ENCODE data around the gene ABCC2. TPM values are rescaled to one million over a fixed set of nuclear protein-coding genes. Genes with fewer than 3 reads are reported as not detected.
"Not testable (repeated sequence)": the region's sequence is repeated elsewhere in the genome, so short reads cannot be mapped to it uniquely, and the experiment has no call there.

The ABCC2 gene
- polyA plus RNA-seq, 1 donor from 2014 or later = 2.0 TPM

DNA sequence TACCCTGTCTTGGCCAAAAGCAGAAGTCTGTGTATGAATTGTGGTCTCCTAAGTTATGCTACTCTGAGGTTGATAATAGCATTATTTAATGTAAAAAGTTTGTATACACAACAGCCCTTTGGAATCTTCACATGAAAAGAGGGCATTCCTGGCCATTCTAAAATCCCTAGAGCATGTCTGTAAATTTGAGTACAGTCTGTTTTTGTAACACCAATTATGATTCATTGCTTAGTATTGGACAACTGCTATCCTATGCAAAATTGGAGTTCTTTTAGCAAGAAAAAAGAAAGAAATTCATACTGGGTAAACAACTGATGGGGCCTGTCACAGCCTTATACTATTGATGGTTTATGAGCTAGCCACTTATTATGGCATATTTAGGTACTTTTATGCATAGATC, 40.2 kb upstream of the ABCC2 start:
- no peak for TF ChIP-seq MXI1 (conservative IDR thresholded peaks at IDR 0.05; ENCODE audit: poor library complexity, severe bottlenecking)
- no peak for TF ChIP-seq EZH2 (IDR thresholded peaks at IDR 0.05; ENCODE audit: borderline replicate concordance, insufficient read depth, low read length, poor library complexity, severe bottlenecking)
- Histone ChIP-seq H3K4me3 (ENCODE audit: low read length) (no peak overlapping the region), H3F3A (ENCODE audit: insufficient read depth, low read length, poor library complexity, severe bottlenecking) (no peaks in the 10 kb centered on the region), H2AFZ (ENCODE audit: low read depth, low read length) (no peak overlapping the region), H3K9me3 (ENCODE audit: low read length) (no peaks in the 10 kb centered on the region), H3K27ac (ENCODE audit: low read length) (no peak overlapping the region), H3K27me3 (ENCODE audit: insufficient read depth, low read depth, low read length) (no peaks in the 10 kb centered on the region), H3K79me2 (replicated peaks; ENCODE audit: insufficient read depth, low read length) (no peaks in the 10 kb centered on the region), H3K4me2 (ENCODE audit: low read length) (no peak overlapping the region), H4K20me1 (ENCODE audit: insufficient read depth) (no peaks in the 10 kb centered on the region), H3K9me2 (ENCODE audit: insufficient read depth, low read length) (no peaks in the 10 kb centered on the region), H3K9ac (ENCODE audit: low read length) (no peak overlapping the region), H3K36me3 (ENCODE audit: insufficient read depth, low read length) (peaks cover 2% of the 10 kb centered on the region)

DNA sequence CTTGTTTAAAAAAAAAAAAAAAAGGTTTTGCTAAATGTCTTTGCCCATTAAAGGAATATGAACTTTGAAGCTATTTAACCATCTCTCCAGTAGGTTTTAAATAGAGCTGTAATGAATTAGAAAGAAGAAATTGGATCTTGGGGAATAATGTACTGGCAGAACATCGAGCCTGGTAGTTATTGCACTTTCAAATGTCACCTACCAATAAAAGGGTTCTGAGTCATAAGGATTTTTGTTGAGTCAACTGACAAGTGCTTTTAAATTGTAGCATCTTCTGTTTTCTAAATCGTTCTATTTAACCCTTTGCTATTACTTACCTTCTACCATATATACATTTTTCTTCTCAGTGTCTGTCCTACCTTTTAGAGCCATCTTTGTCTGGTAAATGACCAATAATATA, 39.7 kb upstream of the ABCC2 start:
- Histone ChIP-seq H3K9me2 (ENCODE audit: insufficient read depth, low read length) (no peaks in the 10 kb centered on the region), H3K36me3 (ENCODE audit: insufficient read depth, low read length) (no peaks in the 10 kb centered on the region), H4K20me1 (ENCODE audit: insufficient read depth) (no peaks in the 10 kb centered on the region), H3F3A (ENCODE audit: insufficient read depth, low read length, poor library complexity, severe bottlenecking) (no peaks in the 10 kb centered on the region), H3K9ac (ENCODE audit: low read length) (no peak overlapping the region), H3K9me3 (ENCODE audit: low read length) (no peaks in the 10 kb centered on the region), H3K27me3 (ENCODE audit: insufficient read depth, low read depth, low read length) (no peaks in the 10 kb centered on the region), H3K4me2 (ENCODE audit: low read length) (no peak overlapping the region), H2AFZ (ENCODE audit: low read depth, low read length) (no peak overlapping the region), H3K79me2 (replicated peaks; ENCODE audit: insufficient read depth, low read length) (no peaks in the 10 kb centered on the region), H3K27ac (ENCODE audit: low read length) (no peak overlapping the region), H3K4me3 (ENCODE audit: low read length) (no peak overlapping the region)
- TF ChIP-seq POLR2AphosphoS5 (IDR thresholded peaks at IDR 0.05) = no peak

DNA sequence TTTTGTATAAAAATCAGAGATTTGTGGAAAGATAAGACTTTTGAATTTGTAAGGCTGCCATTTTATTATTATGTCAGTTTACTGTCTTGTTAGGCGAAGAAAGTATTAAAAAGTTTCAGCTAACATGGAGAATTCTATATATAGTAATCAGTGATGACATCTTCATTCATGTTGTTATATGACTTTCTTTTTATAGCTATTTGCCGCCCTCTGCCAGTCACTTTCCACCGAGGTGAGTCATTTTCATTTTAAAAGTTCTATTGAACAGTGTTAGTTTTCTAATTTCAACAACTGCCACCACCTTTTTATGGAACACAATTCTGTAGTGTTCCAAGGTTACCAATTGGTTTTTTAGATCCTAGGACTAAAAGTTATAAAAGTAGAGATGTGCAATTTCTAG, 38.6 kb upstream of the ABCC2 start:
- Histone ChIP-seq H3K36me3 (ENCODE audit: insufficient read depth, low read length) (no peaks in the 10 kb centered on the region), H3K4me2 (ENCODE audit: low read length) (no peak overlapping the region), H3K27me3 (ENCODE audit: insufficient read depth, low read depth, low read length) (no peaks in the 10 kb centered on the region), H3K9me3 (ENCODE audit: low read length) (no peaks in the 10 kb centered on the region), H3K27ac (ENCODE audit: low read length) (no peak overlapping the region), H4K20me1 (ENCODE audit: insufficient read depth) (no peaks in the 10 kb centered on the region), H2AFZ (ENCODE audit: low read depth, low read length) (no peak overlapping the region), H3F3A (ENCODE audit: insufficient read depth, low read length, poor library complexity, severe bottlenecking) (no peaks in the 10 kb centered on the region), H3K9ac (ENCODE audit: low read length) (no peak overlapping the region), H3K4me3 (ENCODE audit: low read length) (no peak overlapping the region), H3K79me2 (replicated peaks; ENCODE audit: insufficient read depth, low read length) (no peaks in the 10 kb centered on the region), H3K9me2 (ENCODE audit: insufficient read depth, low read length) (no peaks in the 10 kb centered on the region)
- TF ChIP-seq, protein P1, sequence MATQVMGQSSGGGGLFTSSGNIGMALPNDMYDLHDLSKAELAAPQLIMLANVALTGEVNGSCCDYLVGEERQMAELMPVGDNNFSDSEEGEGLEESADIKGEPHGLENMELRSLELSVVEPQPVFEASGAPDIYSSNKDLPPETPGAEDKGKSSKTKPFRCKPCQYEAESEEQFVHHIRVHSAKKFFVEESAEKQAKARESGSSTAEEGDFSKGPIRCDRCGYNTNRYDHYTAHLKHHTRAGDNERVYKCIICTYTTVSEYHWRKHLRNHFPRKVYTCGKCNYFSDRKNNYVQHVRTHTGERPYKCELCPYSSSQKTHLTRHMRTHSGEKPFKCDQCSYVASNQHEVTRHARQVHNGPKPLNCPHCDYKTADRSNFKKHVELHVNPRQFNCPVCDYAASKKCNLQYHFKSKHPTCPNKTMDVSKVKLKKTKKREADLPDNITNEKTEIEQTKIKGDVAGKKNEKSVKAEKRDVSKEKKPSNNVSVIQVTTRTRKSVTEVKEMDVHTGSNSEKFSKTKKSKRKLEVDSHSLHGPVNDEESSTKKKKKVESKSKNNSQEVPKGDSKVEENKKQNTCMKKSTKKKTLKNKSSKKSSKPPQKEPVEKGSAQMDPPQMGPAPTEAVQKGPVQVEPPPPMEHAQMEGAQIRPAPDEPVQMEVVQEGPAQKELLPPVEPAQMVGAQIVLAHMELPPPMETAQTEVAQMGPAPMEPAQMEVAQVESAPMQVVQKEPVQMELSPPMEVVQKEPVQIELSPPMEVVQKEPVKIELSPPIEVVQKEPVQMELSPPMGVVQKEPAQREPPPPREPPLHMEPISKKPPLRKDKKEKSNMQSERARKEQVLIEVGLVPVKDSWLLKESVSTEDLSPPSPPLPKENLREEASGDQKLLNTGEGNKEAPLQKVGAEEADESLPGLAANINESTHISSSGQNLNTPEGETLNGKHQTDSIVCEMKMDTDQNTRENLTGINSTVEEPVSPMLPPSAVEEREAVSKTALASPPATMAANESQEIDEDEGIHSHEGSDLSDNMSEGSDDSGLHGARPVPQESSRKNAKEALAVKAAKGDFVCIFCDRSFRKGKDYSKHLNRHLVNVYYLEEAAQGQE (IDR thresholded peaks at IDR 0.05; ENCODE audit: borderline replicate concordance) = no peak
- TF ChIP-seq MXI1 (conservative IDR thresholded peaks at IDR 0.05; ENCODE audit: poor library complexity, severe bottlenecking) (no peak), POLR2AphosphoS5 (IDR thresholded peaks at IDR 0.05) (no peak), EZH2 (IDR thresholded peaks at IDR 0.05; ENCODE audit: borderline replicate concordance, insufficient read depth, low read length, poor library complexity, severe bottlenecking) (no peak), EP300 (conservative IDR thresholded peaks at IDR 0.05; ENCODE audit: poor library complexity, severe bottlenecking) (no peak), RAD21 (conservative IDR thresholded peaks at IDR 0.05) (no peak), TAF1 (IDR thresholded peaks at IDR 0.05; ENCODE audit: low read depth) (no peak), SMC3 (conservative IDR thresholded peaks at IDR 0.05; ENCODE audit: poor library complexity) (no peak)
- TF ChIP-seq, protein P2, sequence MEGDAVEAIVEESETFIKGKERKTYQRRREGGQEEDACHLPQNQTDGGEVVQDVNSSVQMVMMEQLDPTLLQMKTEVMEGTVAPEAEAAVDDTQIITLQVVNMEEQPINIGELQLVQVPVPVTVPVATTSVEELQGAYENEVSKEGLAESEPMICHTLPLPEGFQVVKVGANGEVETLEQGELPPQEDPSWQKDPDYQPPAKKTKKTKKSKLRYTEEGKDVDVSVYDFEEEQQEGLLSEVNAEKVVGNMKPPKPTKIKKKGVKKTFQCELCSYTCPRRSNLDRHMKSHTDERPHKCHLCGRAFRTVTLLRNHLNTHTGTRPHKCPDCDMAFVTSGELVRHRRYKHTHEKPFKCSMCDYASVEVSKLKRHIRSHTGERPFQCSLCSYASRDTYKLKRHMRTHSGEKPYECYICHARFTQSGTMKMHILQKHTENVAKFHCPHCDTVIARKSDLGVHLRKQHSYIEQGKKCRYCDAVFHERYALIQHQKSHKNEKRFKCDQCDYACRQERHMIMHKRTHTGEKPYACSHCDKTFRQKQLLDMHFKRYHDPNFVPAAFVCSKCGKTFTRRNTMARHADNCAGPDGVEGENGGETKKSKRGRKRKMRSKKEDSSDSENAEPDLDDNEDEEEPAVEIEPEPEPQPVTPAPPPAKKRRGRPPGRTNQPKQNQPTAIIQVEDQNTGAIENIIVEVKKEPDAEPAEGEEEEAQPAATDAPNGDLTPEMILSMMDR (IDR thresholded peaks at IDR 0.05; ENCODE audit: poor library complexity, severe bottlenecking) = no peak

DNA sequence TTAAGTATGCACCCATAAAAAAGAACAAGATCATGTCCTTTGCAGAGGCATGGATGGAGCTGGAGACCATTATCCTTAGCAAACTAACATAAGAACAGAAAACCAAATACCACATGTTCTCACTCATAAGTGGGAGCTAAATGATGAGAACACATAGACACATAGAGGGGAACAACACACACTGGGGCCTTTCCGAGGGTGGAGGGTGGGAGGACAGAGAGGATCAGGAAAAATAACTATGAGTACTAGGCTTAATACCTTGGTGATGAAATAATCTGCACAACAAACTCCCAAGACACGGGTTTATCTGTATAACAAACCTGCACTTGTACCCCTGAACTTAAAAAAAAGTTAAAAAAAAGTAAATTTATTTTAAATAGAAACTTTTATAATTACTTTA, 36.3 kb upstream of the ABCC2 start:
- H2AFZ ChIP-seq (ENCODE audit: low read depth, low read length); H3K9ac ChIP-seq (ENCODE audit: low read length); H3K27me3 ChIP-seq (ENCODE audit: insufficient read depth, low read depth, low read length); H3K4me3 ChIP-seq (ENCODE audit: low read length); H3F3A ChIP-seq (ENCODE audit: insufficient read depth, low read length, poor library complexity, severe bottlenecking); H3K9me2 ChIP-seq (ENCODE audit: insufficient read depth, low read length); H3K27ac ChIP-seq (ENCODE audit: low read length); H3K79me2 ChIP-seq (replicated peaks; ENCODE audit: insufficient read depth, low read length); H3K36me3 ChIP-seq (ENCODE audit: insufficient read depth, low read length); H3K9me3 ChIP-seq (ENCODE audit: low read length); H4K20me1 ChIP-seq (ENCODE audit: insufficient read depth); H3K4me2 ChIP-seq (ENCODE audit: low read length): not testable (repeated sequence)
